Mucosa of rectum (tissue), 2 donors: ENCODE results near the gene SOAT2.

Experiments
- H3K27ac ChIP-seq, 2 donors: one replicate each; pipeline ENCODE4 v1.7.0; 2013; ENCODE audit warnings: inconsistent platforms in 2 of 2, low read depth in 2 of 2, low read length in 2 of 2
- H3K27me3 ChIP-seq, 2 donors: one replicate each; pipeline ENCODE4 v1.7.0; 2013; ENCODE audit warnings: low read length in 2 of 2; ENCODE audit not compliant: control insufficient read depth in 2 of 2, insufficient read depth in 2 of 2
- H3K36me3 ChIP-seq, 2 donors: one replicate each; pipeline ENCODE4 v1.7.0; 2013; ENCODE audit warnings: low read length in 2 of 2; ENCODE audit not compliant: control insufficient read depth in 2 of 2, insufficient read depth in 2 of 2
- H3K4me1 ChIP-seq, 2 donors: one replicate each; pipeline ENCODE4 v1.7.0; 2013; ENCODE audit warnings: low read length in 2 of 2, mild to moderate bottlenecking in 1 of 2; ENCODE audit not compliant: control insufficient read depth in 2 of 2, insufficient read depth in 2 of 2
- H3K4me3 ChIP-seq, 2 donors: one replicate each; pipeline ENCODE4 v1.7.0; 2013; ENCODE audit warnings: low read length in 2 of 2
- H3K9ac ChIP-seq, 2 donors: one replicate each; pipeline ENCODE4 v1.7.0; 2013; ENCODE audit warnings: low read length in 2 of 2, low read depth in 1 of 2, mild to moderate bottlenecking in 1 of 2
- H3K9me3 ChIP-seq, 2 donors: one replicate each; pipeline ENCODE4 v1.7.0; 2013; ENCODE audit warnings: low read length in 2 of 2; ENCODE audit not compliant: control insufficient read depth in 2 of 2
- donor health status: healthy.
- donor health status: Normal muscosa, but diverticular disease.

Gene SOAT2

GRCh38 chr12:53060064-53060720 is 43.1 kb upstream of the SOAT2 start:
- Histone ChIP-seq H3K4me1 (peaks cover 14 to 15% of the 10 kb centered on the region in 2 donors), H3K36me3 (peaks cover 5 to 24% of the 10 kb centered on the region in 2 donors), H3K27ac (no peak overlapping the region), H3K4me3 (no peak overlapping the region), H3K9ac (no peak overlapping the region), H3K27me3 (no peaks in the 10 kb centered on the region), H3K9me3 (no peaks in the 10 kb centered on the region)

- Histone ChIP-seq H3K27me3 (no peaks in the 10 kb centered on the region), H3K4me1 (peaks cover 14 to 15% of the 10 kb centered on the region in 2 donors), H3K36me3 (peaks cover 5 to 30% of the 10 kb centered on the region in 2 donors), H3K9ac (no peak overlapping the region), H3K27ac (no peak overlapping the region), H3K4me3 (no peak overlapping the region), H3K9me3 (no peaks in the 10 kb centered on the region)
These were observed 42.5 kb upstream of the SOAT2 start for GRCh38 chr12:53060721-53061276.

- Histone ChIP-seq H3K4me1 (peaks cover 14 to 15% of the 10 kb centered on the region in 2 donors), H3K27me3 (no peaks in the 10 kb centered on the region), H3K9me3 (no peaks in the 10 kb centered on the region), H3K9ac (peak overlapping the region in 1 of 2 donors; percentile 17), H3K36me3 (peaks cover 5 to 32% of the 10 kb centered on the region in 2 donors), H3K27ac (no peak overlapping the region), H3K4me3 (no peak overlapping the region)
These were observed 41.8 kb upstream of the SOAT2 start for GRCh38 chr12:53061404-53062010.

- Histone ChIP-seq H3K4me3 (no peak overlapping the region), H3K27me3 (no peaks in the 10 kb centered on the region), H3K4me1 (peaks cover 14 to 15% of the 10 kb centered on the region in 2 donors), H3K9ac (no peak overlapping the region), H3K27ac (no peak overlapping the region), H3K9me3 (no peaks in the 10 kb centered on the region), H3K36me3 (peaks cover 4 to 35% of the 10 kb centered on the region in 2 donors)
These were observed 41.0 kb upstream of the SOAT2 start for GRCh38 chr12:53062011-53062961.

- Histone ChIP-seq H3K9ac (no peak overlapping the region), H3K27ac (peak overlapping the region; percentile 15 to 38), H3K36me3 (peaks cover 10 to 44% of the 10 kb centered on the region in 2 donors), H3K4me1 (peaks cover 14 to 15% of the 10 kb centered on the region in 2 donors), H3K4me3 (no peak overlapping the region), H3K27me3 (no peaks in the 10 kb centered on the region), H3K9me3 (no peaks in the 10 kb centered on the region)
These were observed 40.1 kb upstream of the SOAT2 start for GRCh38 chr12:53062977-53063707.

- H3K27me3 ChIP-seq = no peaks in the 10 kb centered on the region
- peaks cover 12 to 47% of the 10 kb centered on the region in 2 donors for H3K36me3 ChIP-seq
- no peak overlapping the region for H3K9ac ChIP-seq
- peaks cover 14 to 15% of the 10 kb centered on the region in 2 donors for H3K4me1 ChIP-seq
- no peaks in the 10 kb centered on the region for H3K9me3 ChIP-seq
- H3K27ac ChIP-seq = peak overlapping the region; percentile 20 to 38
- H3K4me3 ChIP-seq = no peak overlapping the region
These were observed 39.3 kb upstream of the SOAT2 start for GRCh38 chr12:53063708-53064612.

GRCh38 chr12:53064613-53065436 is 38.5 kb upstream of the SOAT2 start:
- Histone ChIP-seq H3K9ac (no peak overlapping the region), H3K27me3 (no peaks in the 10 kb centered on the region), H3K9me3 (no peaks in the 10 kb centered on the region), H3K27ac (peak overlapping the region in 1 of 2 donors; percentile 19), H3K36me3 (peaks cover 15 to 50% of the 10 kb centered on the region in 2 donors), H3K4me3 (no peak overlapping the region), H3K4me1 (peaks cover 14 to 15% of the 10 kb centered on the region in 2 donors)

GRCh38 chr12:53065470-53065869 is 37.8 kb upstream of the SOAT2 start:
- Histone ChIP-seq H3K9ac (no peak overlapping the region), H3K4me1 (peaks cover 13 to 14% of the 10 kb centered on the region in 2 donors), H3K27me3 (no peaks in the 10 kb centered on the region), H3K9me3 (no peaks in the 10 kb centered on the region), H3K36me3 (peaks cover 20 to 53% of the 10 kb centered on the region in 2 donors), H3K27ac (no peak overlapping the region), H3K4me3 (no peak overlapping the region)
